Activated T-cell treated with anti-CD3 and anti-CD28 coated beads for 48 hours (primary cell): ENCODE data around the gene GPR65.
"Not testable (repeated sequence)": the region's sequence is repeated elsewhere in the genome, so short reads cannot be mapped to it uniquely, and the experiment has no call there.

ENCODE experiments used
- DNase-seq: peaks from one replicate; pipeline ENCODE4 v3.0.0-alpha.2; 2020; ENCODE audit warnings: low read depth

Gene GPR65

GRCh38 chr14:88004506-88005036, 364 bp upstream of the GPR65 start:
- no peak for DNase-seq

- DNase-seq, result peak; percentile 41
Measured at GRCh38 chr14:88005978-88006851, 1.3 kb downstream of the GPR65 start.

GRCh38 chr14:88007608-88008007, 2.7 kb downstream of the GPR65 start:
- no peak for DNase-seq

GRCh38 chr14:88008039-88008742, 3.3 kb downstream of the GPR65 start:
- DNase-seq, result no peak

GRCh38 chr14:88009486-88009885, 4.6 kb downstream of the GPR65 start:
- no peak for DNase-seq

GRCh38 chr14:88010331-88010730, 5.4 kb downstream of the GPR65 start:
- DNase-seq, result no peak

GRCh38 chr14:88012495-88012894, 7.6 kb downstream of the GPR65 start:
- DNase-seq, result no peak

GRCh38 chr14:88013750-88014349, 8.9 kb downstream of the GPR65 start:
- DNase-seq, result no peak

DNA sequence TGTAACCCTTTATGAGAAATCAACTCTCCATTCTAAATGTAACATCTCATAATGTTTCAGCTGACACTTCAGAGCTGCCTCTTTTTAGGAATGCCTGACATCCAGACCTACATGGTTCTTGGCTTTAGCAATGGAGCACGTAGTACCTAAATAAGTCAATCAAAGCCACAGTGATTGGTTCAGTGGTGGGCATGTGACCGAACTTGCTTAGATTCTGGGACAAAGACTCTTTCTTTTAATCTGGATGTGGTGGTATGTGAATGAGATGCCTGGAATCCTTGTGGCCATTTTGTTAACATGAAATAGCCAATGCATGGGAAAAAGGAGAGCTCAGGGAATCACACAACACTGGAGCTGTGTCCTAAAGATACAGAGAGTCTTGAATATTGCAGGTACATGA, 11.8 kb downstream of the GPR65 start:
- no peak for DNase-seq

- no peak for DNase-seq
Measured at GRCh38 chr14:88017535-88017934, 12.6 kb downstream of the GPR65 start.

- DNase-seq, result no peak
Measured at GRCh38 chr14:88023658-88024187, 18.8 kb downstream of the GPR65 start.

GRCh38 chr14:88024252-88025086, 19.5 kb downstream of the GPR65 start:
- DNase-seq, result not testable (repeated sequence)

- no peak for DNase-seq
Measured at GRCh38 chr14:88025313-88025712, 20.4 kb downstream of the GPR65 start.

GRCh38 chr14:88026890-88027289, 22.0 kb downstream of the GPR65 start:
- no peak for DNase-seq

DNA sequence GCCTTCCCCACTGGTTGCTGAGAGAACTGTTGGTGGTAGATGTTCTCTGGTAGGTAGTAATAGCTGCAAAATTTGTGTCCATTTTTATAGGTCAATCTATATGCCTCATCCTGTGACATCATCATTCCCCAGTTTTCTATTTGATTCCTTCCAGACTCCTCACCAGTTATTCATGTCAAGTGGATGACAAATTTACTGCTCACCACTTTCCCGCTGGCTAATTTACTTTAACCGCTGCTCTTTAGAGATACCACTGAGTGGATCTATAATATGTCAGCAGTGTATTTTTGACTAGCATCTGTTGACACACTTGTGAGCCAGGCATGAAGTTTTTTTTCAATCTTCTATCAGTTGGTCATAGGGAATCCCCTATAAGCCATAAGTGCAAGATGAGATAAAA, 24.6 kb downstream of the GPR65 start:
- no peak for DNase-seq

GRCh38 chr14:88030079-88030478, 25.1 kb downstream of the GPR65 start:
- DNase-seq, result no peak

- no peak for DNase-seq
Measured at GRCh38 chr14:88030892-88031291, 26.0 kb downstream of the GPR65 start.

GRCh38 chr14:88032373-88032772, 27.4 kb downstream of the GPR65 start:
- no peak for DNase-seq

DNA sequence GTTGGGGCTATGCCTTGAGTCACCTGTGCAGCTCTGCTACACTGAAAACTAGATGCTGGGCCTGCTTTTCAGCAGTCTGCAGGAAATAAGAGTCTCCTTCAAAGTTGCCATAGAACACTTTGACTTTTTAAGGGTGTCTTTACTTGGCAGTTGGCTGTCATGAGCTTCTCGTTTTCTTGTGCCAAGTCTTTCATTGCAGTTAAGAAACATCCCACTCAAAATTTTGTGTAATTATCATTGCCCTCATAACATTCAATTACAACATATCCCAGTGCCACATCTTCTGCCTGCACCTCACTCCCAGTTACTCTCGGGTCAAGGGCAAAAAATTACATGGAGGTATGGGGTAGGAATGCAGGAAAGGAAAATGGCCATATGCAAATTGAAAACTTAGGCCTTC, 29.1 kb downstream of the GPR65 start:
- DNase-seq, result no peak

- DNase-seq, result no peak
Measured at GRCh38 chr14:88036422-88036821, 31.5 kb downstream of the GPR65 start.

- DNase-seq, result no peak
Measured at GRCh38 chr14:88037325-88037724, 32.4 kb downstream of the GPR65 start.

DNA sequence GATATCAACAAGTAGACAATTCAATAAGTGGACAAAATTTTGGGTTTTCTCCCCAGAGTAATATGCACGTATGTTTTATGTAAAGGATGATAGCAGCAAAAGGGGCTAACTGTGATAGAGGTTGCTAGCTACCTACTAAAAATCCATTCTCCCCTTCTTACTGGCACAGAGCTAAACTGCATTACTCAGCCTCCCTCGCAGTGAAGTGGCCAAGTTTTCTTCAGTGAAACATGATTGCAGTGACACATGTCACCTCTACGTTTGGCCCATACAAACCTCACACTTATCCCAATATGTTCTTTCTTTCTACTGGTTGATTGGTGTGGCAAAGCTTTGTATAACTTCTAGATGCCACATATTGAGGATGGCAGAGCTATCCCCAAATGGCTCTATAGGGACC, 34.3 kb downstream of the GPR65 start:
- DNase-seq, result no peak
